WTC11 (cell line): ENCODE results near the gene HMGN4. TPM values are rescaled to one million over a fixed set of nuclear protein-coding genes. Genes with fewer than 3 reads are reported as not detected.
A peak's percentile ranks its signal among the peaks of the same experiment; 100 is the strongest.

Source experiments
- ATAC-seq: fragments of 200-7000 bp; cut with Tn5 transposase; 2 replicates; pipeline ENCODE4 v1.10.0; 2021; ENCODE audit warnings: mild to moderate bottlenecking, moderate library complexity
- CTCF ChIA-PET: fragments of 300-600 bp; sonication (Branson Sonifier 250); formaldehyde crosslinking; loops from one replicate; lab custom pipeline; 2021; ENCODE audit warnings: antibody characterized with exemption; lab: Charles Lee
- POLR2A ChIA-PET: fragments of 350-600 bp; sonication (Branson Sonifier 250); formaldehyde crosslinking; loops from one replicate; lab custom pipeline; 2021; ENCODE audit warnings: antibody characterized with exemption; lab: Charles Lee
- DNase-seq: peaks from one replicate; pipeline ENCODE4 v3.0.0; 2021; ENCODE audit warnings: low spot score
- H3K27ac Mint-ChIP-seq: 2 replicates; pipeline ENCODE4 v1.8.0; 2021; ENCODE audit warnings: mixed read lengths
- H3K27me3 Mint-ChIP-seq: 2 replicates; pipeline ENCODE4 v1.8.0; 2021; ENCODE audit warnings: low read depth, mild to moderate bottlenecking, moderate library complexity, mixed read lengths
- H3K36me3 Mint-ChIP-seq: 2 replicates; pipeline ENCODE4 v1.8.0; 2021; ENCODE audit warnings: mixed read lengths
- H3K4me1 Mint-ChIP-seq: 2 replicates; pipeline ENCODE4 v1.8.0; 2022; ENCODE audit warnings: mixed read lengths
- H3K4me3 Mint-ChIP-seq: 2 replicates; pipeline ENCODE4 v1.8.0; 2021; ENCODE audit warnings: mild to moderate bottlenecking, moderate library complexity, mixed read lengths
- H3K9me3 Mint-ChIP-seq: 2 replicates; pipeline ENCODE4 v1.8.0; 2021; ENCODE audit warnings: mixed read lengths
- CREB1 ChIP-seq: sonication (generic); formaldehyde crosslinking; IDR thresholded peaks from 2 replicates; pipeline ENCODE4 v1.8.0; 2023; ENCODE audit warnings: mild to moderate bottlenecking, missing genetic modification reagents
- EMX1 ChIP-seq: fragments of 250-450 bp; sonication (Bioruptor Pico); IDR thresholded peaks from 2 replicates; pipeline ENCODE4 v1.8.0; 2021; ENCODE audit warnings: mild to moderate bottlenecking
- ESRRA ChIP-seq: sonication (generic); formaldehyde crosslinking; IDR thresholded peaks from 2 replicates; pipeline ENCODE4 v1.8.1; 2022; ENCODE audit warnings: mild to moderate bottlenecking, missing genetic modification reagents, borderline replicate concordance
- FOXK1 ChIP-seq: sonication (generic); formaldehyde crosslinking; IDR thresholded peaks from 2 replicates; pipeline ENCODE4 v1.8.0; 2022; ENCODE audit warnings: mild to moderate bottlenecking, moderate library complexity, missing genetic modification reagents
- GTF2I ChIP-seq: fragments of 250-450 bp; sonication (Bioruptor Pico); conservative IDR thresholded peaks from 2 replicates; pipeline ENCODE4 v1.4.0; 2021; ENCODE audit warnings: mild to moderate bottlenecking
- JAZF1 ChIP-seq: fragments of 250-450 bp; sonication (Bioruptor Pico); IDR thresholded peaks from 2 replicates; pipeline ENCODE4 v1.9.0; 2021; ENCODE audit warnings: moderate library complexity, mild to moderate bottlenecking, inconsistent platforms
- JUN ChIP-seq: sonication (generic); formaldehyde crosslinking; IDR thresholded peaks from 2 replicates; pipeline ENCODE4 v1.8.0; 2023; ENCODE audit warnings: mild to moderate bottlenecking, missing genetic modification reagents
- MXD4 ChIP-seq: fragments of 250-450 bp; sonication (Bioruptor Pico); IDR thresholded peaks from 2 replicates; pipeline ENCODE4 v1.8.0; 2021; ENCODE audit warnings: mild to moderate bottlenecking, moderate library complexity, borderline replicate concordance
- SMAD3 ChIP-seq: sonication (generic); formaldehyde crosslinking; IDR thresholded peaks from 2 replicates; pipeline ENCODE4 v1.8.0; 2022; ENCODE audit warnings: missing genetic modification reagents, mild to moderate bottlenecking, borderline replicate concordance
- SOX15 ChIP-seq: fragments of 250-450 bp; sonication (Bioruptor Pico); IDR thresholded peaks from 2 replicates; pipeline ENCODE4 v1.9.0; 2021; ENCODE audit warnings: mild to moderate bottlenecking
- SP1 ChIP-seq: sonication (generic); formaldehyde crosslinking; conservative IDR thresholded peaks from 2 replicates; pipeline ENCODE4 v1.8.1; 2022; ENCODE audit warnings: missing genetic modification reagents
- ZNF121 ChIP-seq: sonication (generic); formaldehyde crosslinking; IDR thresholded peaks from 2 replicates; pipeline ENCODE4 v1.8.0; 2023; ENCODE audit warnings: missing genetic modification reagents
- ZNF317 ChIP-seq: sonication (generic); formaldehyde crosslinking; IDR thresholded peaks from 2 replicates; pipeline ENCODE4 v1.8.1; 2023; ENCODE audit warnings: low read depth, mild to moderate bottlenecking, moderate library complexity, missing genetic modification reagents, borderline replicate concordance
- ZNF416 ChIP-seq: fragments of 250-450 bp; sonication (Bioruptor Pico); IDR thresholded peaks from 2 replicates; pipeline ENCODE4 v1.9.0; 2021; ENCODE audit warnings: mild to moderate bottlenecking, inconsistent platforms
- total RNA-seq: library from RNA; stranded (reverse); gene quantifications from 3 replicates; pipeline ENCODE4 v1.2.3, GENCODE V29; 2021
- TF ChIP-seq, protein P1 (sequence below): sonication (generic); formaldehyde crosslinking; conservative IDR thresholded peaks from 2 replicates; pipeline ENCODE4 v1.8.1; 2023; ENCODE audit warnings: mild to moderate bottlenecking, low read depth, missing genetic modification reagents, moderate library complexity
- TF ChIP-seq, protein P2 (sequence below): sonication (generic); formaldehyde crosslinking; IDR thresholded peaks from 2 replicates; pipeline ENCODE4 v1.8.0; 2022; ENCODE audit warnings: mild to moderate bottlenecking, missing genetic modification reagents
- TF ChIP-seq, protein P3 (sequence below): fragments of 250-450 bp; sonication (Bioruptor Pico); IDR thresholded peaks from 2 replicates; pipeline ENCODE4 v1.9.0; 2021; ENCODE audit warnings: mild to moderate bottlenecking
- TF ChIP-seq, protein P4 (sequence below): sonication (generic); formaldehyde crosslinking; conservative IDR thresholded peaks from 2 replicates; pipeline ENCODE4 v1.8.1; 2022; ENCODE audit warnings: mild to moderate bottlenecking, missing genetic modification reagents
- TF ChIP-seq, protein P5 (sequence below): sonication (generic); formaldehyde crosslinking; IDR thresholded peaks from 2 replicates; pipeline ENCODE4 v1.8.1; 2023; ENCODE audit warnings: mild to moderate bottlenecking, moderate library complexity, missing genetic modification reagents
- TF ChIP-seq, protein P6 (sequence below): fragments of 200-600 bp; IDR thresholded peaks from 2 replicates; pipeline ENCODE4 v1.8.0; 2022; ENCODE audit warnings: antibody characterized with exemption
- TF ChIP-seq, protein P7 (sequence below): fragments of 250-450 bp; sonication (Bioruptor Pico); conservative IDR thresholded peaks from 2 replicates; pipeline ENCODE4 v1.9.0; 2021; ENCODE audit warnings: mild to moderate bottlenecking

HMGN4 gene
- total RNA-seq, 1 experiment from 2014 or later, result 57.1 TPM

DNA sequence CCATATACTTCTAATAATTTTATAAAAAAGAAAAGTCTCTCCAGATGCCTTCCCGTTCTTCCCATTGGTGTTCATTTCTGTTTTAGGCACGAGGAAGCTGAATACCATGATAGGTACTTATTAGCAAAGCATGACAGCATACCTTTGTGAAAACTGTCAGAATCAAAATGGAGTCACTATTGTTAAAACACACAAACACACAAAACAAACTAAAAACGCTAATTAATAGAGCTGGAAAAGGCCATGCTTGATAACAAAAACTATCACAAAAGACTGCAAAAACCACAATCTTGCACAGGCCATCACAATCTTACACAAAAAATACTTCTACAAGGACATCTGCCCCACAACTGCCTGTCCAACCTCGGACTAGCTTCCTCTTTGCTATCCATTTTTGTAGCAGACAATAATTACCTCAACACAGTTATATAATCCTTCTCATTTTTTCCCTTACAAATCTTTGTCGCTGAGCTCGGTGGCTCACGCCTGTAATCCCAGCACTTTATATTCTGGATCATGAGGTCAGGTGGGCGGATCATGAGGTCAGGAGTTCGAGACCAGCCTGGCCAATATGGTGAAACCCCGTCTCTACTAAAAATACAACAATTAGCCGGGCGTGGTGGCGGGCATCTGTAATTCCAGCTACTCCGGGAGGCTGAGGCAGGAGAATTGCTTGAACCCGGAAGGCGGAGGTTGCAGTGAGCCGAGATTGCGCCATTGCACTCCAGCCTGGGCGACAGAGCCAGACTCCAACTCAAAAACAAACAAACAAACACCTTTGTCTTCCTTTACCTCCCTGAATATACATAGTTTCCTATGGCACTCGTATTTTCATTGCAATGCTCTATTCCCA lies 55.3 kb downstream of the HMGN4 start:
- TF ChIP-seq ZNF317 (CRISPR knock-in tag) (no peak), EMX1 (CRISPR knock-in tag) (no peak), ZNF416 (no peak), ZNF121 (peak; percentile 68; the same call in 1 of the 2 replicates)
- TF ChIP-seq, protein P1, sequence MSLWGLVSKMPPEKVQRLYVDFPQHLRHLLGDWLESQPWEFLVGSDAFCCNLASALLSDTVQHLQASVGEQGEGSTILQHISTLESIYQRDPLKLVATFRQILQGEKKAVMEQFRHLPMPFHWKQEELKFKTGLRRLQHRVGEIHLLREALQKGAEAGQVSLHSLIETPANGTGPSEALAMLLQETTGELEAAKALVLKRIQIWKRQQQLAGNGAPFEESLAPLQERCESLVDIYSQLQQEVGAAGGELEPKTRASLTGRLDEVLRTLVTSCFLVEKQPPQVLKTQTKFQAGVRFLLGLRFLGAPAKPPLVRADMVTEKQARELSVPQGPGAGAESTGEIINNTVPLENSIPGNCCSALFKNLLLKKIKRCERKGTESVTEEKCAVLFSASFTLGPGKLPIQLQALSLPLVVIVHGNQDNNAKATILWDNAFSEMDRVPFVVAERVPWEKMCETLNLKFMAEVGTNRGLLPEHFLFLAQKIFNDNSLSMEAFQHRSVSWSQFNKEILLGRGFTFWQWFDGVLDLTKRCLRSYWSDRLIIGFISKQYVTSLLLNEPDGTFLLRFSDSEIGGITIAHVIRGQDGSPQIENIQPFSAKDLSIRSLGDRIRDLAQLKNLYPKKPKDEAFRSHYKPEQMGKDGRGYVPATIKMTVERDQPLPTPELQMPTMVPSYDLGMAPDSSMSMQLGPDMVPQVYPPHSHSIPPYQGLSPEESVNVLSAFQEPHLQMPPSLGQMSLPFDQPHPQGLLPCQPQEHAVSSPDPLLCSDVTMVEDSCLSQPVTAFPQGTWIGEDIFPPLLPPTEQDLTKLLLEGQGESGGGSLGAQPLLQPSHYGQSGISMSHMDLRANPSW (CRISPR knock-in tag), result no peak
- TF ChIP-seq, protein P2, sequence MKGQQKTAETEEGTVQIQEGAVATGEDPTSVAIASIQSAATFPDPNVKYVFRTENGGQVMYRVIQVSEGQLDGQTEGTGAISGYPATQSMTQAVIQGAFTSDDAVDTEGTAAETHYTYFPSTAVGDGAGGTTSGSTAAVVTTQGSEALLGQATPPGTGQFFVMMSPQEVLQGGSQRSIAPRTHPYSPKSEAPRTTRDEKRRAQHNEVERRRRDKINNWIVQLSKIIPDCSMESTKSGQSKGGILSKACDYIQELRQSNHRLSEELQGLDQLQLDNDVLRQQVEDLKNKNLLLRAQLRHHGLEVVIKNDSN, result no peak
- TF ChIP-seq, protein P3, sequence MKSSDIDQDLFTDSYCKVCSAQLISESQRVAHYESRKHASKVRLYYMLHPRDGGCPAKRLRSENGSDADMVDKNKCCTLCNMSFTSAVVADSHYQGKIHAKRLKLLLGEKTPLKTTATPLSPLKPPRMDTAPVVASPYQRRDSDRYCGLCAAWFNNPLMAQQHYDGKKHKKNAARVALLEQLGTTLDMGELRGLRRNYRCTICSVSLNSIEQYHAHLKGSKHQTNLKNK (CRISPR knock-in tag), result no peak
- TF ChIP-seq, protein P4, sequence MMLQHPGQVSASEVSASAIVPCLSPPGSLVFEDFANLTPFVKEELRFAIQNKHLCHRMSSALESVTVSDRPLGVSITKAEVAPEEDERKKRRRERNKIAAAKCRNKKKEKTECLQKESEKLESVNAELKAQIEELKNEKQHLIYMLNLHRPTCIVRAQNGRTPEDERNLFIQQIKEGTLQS (CRISPR knock-in tag), result no peak
- TF ChIP-seq, protein P5, sequence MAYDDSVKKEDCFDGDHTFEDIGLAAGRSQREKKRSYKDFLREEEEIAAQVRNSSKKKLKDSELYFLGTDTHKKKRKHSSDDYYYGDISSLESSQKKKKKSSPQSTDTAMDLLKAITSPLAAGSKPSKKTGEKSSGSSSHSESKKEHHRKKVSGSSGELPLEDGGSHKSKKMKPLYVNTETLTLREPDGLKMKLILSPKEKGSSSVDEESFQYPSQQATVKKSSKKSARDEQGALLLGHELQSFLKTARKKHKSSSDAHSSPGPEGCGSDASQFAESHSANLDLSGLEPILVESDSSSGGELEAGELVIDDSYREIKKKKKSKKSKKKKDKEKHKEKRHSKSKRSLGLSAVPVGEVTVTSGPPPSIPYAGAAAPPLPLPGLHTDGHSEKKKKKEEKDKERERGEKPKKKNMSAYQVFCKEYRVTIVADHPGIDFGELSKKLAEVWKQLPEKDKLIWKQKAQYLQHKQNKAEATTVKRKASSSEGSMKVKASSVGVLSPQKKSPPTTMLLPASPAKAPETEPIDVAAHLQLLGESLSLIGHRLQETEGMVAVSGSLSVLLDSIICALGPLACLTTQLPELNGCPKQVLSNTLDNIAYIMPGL (CRISPR knock-in tag), result peak; percentile 76
- Mint-ChIP-seq H3K27ac (no peak overlapping the region), H3K9me3 (peaks cover 3% of the 10 kb centered on the region; the same call in 1 of the 2 replicates), H3K4me1 (peaks cover 11% of the 10 kb centered on the region), H3K36me3 (peaks cover 6% of the 10 kb centered on the region), H3K27me3 (peaks cover 17% of the 10 kb centered on the region; the same call in 1 of the 2 replicates), H3K4me3 (no peak overlapping the region)
- ATAC-seq (no peak), DNase-seq (peak; percentile 59)
- ChIA-PET POLR2A (no interaction called here), CTCF (interaction anchor here (0.7 to 5.7 kb wide), 5 partner anchors 19 to 450 kb away, joined by 3 to 181 read pairs (median 3); no protein-coding TSS in a partner anchor)

DNA sequence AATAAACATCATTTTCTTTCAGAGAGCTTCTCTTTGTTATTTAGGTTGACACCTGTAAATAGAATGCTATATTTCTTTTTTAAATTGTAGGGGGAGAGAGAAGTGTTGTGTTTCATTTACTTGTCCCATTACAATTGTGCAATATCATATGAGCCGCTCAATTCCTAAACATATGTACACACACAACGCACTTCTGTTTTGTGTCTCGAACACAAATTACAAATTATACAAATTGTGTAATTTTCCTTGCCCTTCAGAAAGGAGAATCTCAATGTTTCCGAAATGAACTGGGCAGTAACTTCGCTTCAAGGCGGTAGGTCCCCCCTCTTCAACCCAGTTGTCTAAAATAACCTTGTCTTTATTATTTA lies 55.9 kb downstream of the HMGN4 start:
- H3K4me3 Mint-ChIP-seq, result no peak overlapping the region
- H3K4me1 Mint-ChIP-seq, result peaks cover 11% of the 10 kb centered on the region
- ATAC-seq (no peak), DNase-seq (no peak)
- H3K9me3 Mint-ChIP-seq, result peaks cover 3% of the 10 kb centered on the region; the same call in 1 of the 2 replicates
- peaks cover 17% of the 10 kb centered on the region; the same call in 1 of the 2 replicates for H3K27me3 Mint-ChIP-seq
- H3K27ac Mint-ChIP-seq, result no peak overlapping the region
- POLR2A ChIA-PET, result interaction anchor here (1.0 kb wide), 1 partner anchor 553 kb away, joined by 3 read pairs; a partner anchor contains a TSS
- peaks cover 10% of the 10 kb centered on the region for H3K36me3 Mint-ChIP-seq
- CTCF ChIA-PET, result interaction anchor here (0.7 to 5.7 kb wide), 5 partner anchors 20 to 450 kb away, joined by 3 to 181 read pairs (median 25); no protein-coding TSS in a partner anchor
- TF ChIP-seq JAZF1, result no peak
- TF ChIP-seq SOX15 (CRISPR knock-in tag), result no peak
- TF ChIP-seq FOXK1 (CRISPR knock-in tag), result no peak
- TF ChIP-seq ESRRA (CRISPR knock-in tag), result no peak
- TF ChIP-seq SP1 (CRISPR knock-in tag), result no peak
- TF ChIP-seq SMAD3 (CRISPR knock-in tag), result no peak
- TF ChIP-seq MXD4 (CRISPR knock-in tag), result no peak
- TF ChIP-seq, protein P6, sequence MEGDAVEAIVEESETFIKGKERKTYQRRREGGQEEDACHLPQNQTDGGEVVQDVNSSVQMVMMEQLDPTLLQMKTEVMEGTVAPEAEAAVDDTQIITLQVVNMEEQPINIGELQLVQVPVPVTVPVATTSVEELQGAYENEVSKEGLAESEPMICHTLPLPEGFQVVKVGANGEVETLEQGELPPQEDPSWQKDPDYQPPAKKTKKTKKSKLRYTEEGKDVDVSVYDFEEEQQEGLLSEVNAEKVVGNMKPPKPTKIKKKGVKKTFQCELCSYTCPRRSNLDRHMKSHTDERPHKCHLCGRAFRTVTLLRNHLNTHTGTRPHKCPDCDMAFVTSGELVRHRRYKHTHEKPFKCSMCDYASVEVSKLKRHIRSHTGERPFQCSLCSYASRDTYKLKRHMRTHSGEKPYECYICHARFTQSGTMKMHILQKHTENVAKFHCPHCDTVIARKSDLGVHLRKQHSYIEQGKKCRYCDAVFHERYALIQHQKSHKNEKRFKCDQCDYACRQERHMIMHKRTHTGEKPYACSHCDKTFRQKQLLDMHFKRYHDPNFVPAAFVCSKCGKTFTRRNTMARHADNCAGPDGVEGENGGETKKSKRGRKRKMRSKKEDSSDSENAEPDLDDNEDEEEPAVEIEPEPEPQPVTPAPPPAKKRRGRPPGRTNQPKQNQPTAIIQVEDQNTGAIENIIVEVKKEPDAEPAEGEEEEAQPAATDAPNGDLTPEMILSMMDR, result no peak
- no peak for TF ChIP-seq JUN (CRISPR knock-in tag)
- TF ChIP-seq, protein P7, sequence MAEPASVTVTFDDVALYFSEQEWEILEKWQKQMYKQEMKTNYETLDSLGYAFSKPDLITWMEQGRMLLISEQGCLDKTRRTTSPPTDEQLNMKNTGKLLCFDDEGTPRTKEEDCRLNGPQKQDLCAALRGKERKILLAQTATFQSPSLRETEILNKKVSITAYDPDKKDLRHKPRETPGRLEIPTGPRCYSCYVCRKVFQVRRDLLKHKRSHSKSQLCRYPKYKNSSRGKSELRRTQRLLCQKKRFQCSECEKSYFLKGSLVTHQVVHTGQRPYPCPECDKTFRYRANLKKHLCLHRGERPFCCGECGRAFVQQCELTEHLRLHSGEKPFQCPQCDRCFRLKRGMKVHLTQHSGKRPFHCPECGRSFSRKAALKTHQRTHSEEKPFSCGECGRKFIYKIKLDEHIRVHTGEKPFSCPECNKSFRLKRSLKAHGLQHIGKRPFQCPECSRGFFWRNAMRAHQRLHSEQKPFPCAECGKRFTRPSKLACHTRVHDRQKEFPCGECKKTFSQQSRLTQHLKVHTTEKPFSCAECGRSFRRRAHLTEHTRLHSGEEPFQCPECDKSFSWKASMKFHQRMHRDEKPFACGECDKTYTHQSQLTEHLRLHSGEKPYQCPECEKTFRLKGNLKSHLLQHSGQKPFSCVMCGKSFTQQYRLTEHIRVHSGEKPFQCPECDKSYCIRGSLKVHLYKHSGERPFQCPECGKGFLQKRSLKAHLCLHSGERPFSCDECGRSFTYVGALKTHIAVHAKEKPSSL, result no peak
- TF ChIP-seq CREB1 (CRISPR knock-in tag), result no peak
- no peak for TF ChIP-seq GTF2I (CRISPR knock-in tag)
